NCI-H2081 (cell line): ENCODE results near the gene ZNF284.
A peak's percentile ranks its signal among the peaks of the same experiment; 100 is the strongest.

ENCODE experiments used
- DNase-seq, 2 experiments: peaks; one replicate each; lab custom pipeline; 2025; lab: John Stamatoyannopoulos, UW

Gene ZNF284

GRCh38 chr19:44071824-44072542 is at the start of gene ZNF284:
TSS of gene ZNF284 (plus strand) at chr19:44072159. CDS start at chr19:44076390, 4,231 bp downstream.
- DNase-seq, result peak; percentile 85 to 93

DNA sequence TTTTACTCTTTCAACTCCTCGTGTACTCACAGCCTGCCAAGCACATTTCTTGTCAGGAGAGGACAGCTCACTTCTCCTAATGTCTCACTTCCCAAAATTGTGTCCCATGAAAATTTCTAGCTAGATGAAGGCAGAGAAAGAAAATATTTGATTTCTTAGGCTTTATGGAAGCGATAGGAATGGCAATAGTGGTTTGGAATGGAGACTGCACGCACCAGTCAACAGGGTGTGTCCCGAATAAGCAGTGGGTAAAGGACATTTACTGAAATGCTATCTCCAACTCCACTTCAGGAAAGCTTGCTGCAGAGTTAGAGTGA is 47.1 kb upstream of the ZNF284 start:
- no peak for DNase-seq

- DNase-seq, result peak; percentile 73 to 82
These were observed 46.6 kb upstream of the ZNF284 start, which contains the start of gene ZNF222 for GRCh38 chr19:44025217-44025936. TSS of gene ZNF222 (plus strand) at chr19:44025379. CDS start at chr19:44025437, 58 bp downstream.

DNA sequence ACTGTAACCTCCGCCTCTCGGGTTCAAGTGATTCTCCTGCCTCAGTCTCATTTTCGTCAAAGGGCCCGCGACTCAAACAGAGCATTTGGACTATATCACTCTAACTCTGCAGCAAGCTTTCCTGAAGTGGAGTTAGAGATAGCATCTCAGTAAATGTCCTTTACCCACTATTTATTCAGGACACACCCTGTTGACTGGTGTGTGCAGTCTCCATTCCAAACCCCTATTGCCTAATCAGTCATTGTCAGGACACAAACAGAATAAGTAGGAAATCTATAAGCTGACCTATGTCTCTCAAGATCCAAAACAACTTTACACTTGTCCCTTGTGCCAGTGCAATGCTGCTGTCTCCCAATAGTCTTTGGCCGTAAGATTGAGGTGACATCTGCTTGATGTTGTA is 45.3 kb upstream of the ZNF284 start:
- DNase-seq, result no peak

DNA sequence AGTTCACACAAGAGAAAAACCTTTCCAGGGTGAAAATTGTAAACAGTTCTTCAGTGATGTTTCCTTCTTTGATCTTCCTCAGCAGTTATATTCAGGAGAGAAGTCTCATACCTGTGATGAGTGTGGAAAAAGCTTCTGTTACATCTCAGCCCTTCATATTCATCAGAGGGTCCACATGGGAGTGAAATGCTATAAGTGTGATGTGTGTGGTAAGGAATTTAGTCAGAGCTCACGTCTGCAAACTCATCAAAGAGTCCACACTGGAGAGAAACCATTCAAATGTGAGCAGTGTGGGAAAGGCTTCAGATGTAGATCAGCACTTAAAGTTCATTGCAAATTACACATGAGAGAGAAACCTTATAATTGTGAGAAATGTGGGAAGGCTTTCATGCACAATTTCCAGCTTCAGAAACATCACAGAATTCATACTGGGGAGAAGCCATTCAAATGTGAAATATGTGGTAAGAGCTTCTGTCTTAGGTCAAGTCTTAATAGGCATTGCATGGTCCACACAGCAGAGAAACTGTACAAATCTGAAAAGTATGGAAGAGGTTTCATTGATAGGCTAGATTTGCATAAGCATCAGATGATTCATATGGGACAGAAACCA is 39.9 kb upstream of the ZNF284 start:
- no peak for DNase-seq

GRCh38 chr19:44042147-44042546 is 29.8 kb upstream of the ZNF284 start:
- no peak for DNase-seq

DNA sequence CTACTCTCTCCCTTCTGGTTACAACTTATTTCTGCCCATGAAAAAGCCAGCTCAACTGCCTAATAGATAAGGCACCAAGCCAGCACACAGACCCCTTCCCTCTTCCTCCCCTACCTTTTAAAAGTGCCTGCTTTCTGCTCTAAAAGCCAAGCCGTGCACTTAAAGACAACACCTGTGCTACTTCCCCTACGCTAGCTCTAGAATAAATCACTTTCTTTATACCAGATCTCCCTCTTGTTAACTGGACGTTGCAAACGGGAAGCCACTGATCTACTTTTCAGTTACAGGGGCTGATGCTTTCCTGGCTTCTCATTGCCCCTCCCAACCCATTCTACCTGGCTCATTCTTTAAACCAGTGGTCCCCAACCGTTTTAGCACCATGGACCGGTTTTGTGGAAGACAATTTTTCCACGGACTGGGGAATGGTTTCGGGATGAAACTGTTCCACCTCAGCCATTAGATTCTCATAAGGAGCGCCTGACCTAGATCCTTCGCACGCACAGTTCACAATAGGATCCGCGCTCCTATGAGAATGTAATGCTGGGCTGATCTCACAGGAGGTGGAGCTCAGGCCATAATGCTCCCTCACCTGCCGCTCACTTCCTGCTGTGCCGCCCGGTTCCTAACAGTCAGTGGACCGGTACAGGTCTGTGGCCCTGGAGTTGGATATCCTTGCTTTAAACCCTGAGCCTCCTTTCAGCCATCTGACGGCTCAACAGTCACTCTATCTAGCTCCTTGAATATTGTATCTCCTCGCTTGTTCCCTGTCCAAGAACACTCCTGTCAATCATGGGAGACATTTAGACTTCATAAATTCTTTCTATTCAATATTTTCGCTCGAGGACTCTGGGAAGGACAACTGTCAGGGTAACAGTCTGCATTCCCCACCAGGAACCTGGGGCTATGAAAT is 21.0 kb upstream of the ZNF284 start:
- peak; percentile 56 to 86 for DNase-seq

- peak; percentile 91 to 98 for DNase-seq
These were observed 20.1 kb upstream of the ZNF284 start, which contains the start of gene ZNF223 for GRCh38 chr19:44051650-44052402. TSS of gene ZNF223 (plus strand) at chr19:44052036. CDS start at chr19:44055177, 3,141 bp downstream.

GRCh38 chr19:44055870-44056269 is 16.1 kb upstream of the ZNF284 start:
- DNase-seq, result no peak

DNA sequence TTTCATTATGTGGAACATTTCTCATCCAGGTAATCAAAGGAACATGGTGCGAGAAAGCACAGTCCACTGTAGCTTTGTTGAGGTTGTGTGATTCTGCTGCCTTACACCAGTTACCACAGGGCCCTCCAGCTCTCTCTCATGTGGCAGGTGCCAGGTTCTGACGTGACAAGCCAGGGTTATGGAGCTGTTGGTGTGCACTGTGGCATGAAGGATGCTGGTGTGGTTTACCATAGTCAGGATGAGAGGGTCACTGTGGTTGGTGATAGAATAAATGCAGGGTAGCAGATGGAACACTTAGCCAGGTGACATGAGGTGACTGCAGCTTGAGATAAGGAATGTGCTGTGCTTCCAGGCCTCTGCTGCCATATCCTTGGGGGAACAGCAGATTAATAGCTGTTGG is 12.7 kb upstream of the ZNF284 start:
- no peak for DNase-seq

DNA sequence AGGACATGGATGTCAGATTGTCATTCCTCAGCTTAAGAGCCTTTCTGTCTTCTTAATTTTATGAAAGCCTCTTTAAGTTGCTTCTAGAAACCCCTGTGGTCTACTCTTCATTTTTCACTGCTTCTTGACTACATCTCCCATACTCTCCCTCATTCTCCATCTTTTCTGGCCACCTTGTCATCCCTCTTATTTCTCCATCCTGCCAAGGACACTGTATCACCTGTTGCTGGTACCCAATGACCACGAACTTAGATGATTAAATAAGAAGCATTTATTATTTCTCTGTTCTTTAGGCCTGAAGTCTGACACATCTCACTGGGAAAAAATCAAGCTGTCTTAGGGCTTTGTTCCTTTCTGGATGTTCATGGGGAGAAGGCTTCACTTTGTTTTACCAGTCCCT is 10.9 kb upstream of the ZNF284 start:
- DNase-seq, result no peak

GRCh38 chr19:44066305-44066704 is 5.7 kb upstream of the ZNF284 start:
- DNase-seq, result no peak

DNA sequence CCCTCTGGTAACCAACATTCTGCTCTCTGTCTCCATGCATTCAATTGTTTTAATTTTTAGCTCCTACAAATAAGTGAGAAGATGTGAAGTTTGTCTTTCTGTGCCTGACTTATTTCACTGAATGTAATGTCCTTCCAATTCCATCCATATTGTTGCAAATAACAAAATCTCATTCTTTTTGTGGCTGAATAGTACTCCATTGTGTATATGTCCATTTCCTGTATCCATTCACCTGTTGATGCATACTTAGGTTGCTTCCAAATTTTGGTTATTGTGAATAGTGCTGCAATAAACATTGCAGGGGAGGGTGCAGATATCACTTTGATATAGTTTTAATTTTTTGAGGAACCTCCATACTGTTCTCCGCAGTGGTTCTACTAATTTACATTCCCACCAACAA is 2.5 kb upstream of the ZNF284 start:
- no peak for DNase-seq

DNA sequence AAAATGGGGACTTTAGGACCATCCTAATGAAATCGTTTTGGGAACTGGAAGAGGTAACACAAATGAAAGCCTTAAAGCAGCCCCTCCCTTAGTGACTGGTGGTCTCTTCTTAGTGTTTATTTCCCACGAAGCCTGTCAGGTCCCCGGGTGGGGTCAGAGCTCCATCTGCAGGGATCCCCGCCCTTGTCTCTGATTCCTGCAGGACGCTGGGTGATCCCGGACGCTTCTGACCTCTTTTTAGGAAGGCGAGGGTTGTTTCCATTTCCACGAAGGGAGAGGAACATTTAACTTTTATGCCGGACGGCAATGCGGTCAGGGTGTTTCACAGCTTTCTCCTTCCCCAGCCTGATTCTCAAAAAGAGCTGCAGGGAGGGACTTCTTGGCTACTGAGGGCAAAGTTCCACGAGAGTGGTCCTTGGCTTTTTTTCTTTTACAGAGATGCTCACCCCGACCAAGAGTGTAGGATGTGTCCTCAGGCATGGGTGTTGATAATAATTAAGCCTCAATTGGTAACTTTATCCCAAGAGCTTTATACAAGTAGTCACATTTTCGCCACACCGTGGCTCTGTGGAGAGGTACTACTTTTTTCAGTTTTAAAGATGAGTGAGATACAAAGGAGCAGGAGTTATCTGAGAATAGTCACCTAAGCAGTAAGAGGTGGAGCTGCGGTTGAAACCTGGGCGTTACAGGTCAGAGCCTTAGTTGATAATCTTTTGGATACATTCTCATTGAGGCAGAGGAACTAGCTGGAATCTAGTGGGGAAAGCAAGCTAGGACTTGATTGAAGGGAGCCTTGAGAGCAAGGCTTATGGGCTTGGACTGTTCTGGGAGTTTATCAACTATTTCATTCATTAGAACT is 813 bp downstream of the ZNF284 start:
- DNase-seq, result no peak

DNA sequence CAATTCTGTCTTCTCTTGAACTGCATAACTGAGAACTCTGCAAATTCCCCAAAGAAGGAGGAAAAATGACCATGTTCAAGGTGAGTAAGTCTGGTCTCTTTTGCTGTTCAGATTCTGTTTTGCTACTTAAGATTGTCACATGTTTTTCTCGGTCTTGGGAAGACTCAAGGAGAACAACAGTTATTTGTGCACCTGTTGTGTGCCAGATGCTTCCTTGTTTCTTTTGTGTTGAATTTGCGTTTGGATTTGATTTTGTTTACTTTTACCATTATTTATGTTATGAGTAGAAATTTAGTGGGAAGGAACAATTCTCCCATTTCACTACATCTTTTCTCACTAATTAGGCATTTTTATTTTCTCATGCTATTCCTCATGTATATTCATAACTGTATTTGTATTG is 4.4 kb downstream of the ZNF284 start:
- DNase-seq, result no peak

DNA sequence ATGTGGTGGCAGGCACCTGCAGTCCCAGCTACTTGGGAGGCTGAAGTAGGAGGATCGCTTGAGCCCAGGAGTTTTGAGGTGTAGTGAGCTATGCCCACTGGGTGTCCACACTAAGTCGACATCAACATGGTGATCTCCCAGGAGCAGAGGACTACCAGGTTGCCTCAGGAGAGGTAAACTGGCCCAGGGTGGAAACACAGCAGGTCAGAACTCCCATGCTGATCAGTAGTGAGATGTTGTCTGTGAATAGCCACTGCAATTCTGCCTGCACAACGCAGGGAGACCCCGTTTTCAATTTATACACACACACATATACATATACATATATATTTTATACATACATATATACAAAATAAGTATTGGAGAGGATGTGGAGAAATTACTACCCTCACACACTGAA is 20.1 kb downstream of the ZNF284 start:
- no peak for DNase-seq

DNA sequence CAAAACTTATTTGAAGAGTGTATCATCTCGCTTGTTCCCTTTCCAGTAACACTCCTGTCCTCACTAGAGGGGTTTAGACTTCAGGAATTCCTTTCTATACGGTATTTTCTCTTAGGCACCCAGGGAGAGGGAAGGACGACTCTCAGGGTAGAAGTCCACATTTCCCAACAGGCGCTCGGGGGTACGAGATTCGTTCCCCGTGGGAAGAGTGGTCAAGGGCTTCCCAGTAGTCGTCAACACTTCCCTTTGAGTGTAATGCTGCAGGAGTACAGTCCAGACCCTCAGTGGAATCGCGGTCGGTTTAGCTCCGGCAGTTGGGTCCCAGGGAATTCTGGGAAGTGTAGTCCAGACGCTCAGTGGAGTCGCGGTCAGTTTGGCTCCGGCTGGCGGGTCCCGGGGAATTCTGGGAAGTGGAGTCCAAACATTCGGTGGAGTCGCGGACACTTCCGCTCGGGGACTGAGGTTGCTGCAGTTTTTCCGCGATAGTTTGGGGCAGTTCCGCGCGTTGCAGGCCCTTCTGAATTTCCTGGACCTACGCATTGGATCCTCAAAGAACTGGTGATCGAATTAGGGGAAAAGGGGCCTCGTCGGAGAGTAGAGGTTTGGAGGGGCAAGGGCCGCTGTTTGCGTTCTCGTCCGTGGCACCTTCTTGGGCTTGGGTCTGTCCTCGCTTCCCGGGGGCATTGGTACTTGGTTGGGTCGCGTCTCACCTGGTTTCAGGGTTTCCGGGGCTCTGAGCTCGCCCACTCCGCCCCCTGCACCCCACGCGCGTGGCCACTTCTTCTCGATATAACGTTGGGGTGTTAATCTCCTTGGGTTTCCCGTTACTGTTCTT is 22.2 kb downstream of the ZNF284 start, which contains the start of gene ZNF224:
Gene ZNF224, plus strand, starts transcription at position 431 of the 835 bp plus-strand sequence. CDS start 3,513 bp downstream, outside the sequence.
- peak; percentile 91 to 93 for DNase-seq

DNA sequence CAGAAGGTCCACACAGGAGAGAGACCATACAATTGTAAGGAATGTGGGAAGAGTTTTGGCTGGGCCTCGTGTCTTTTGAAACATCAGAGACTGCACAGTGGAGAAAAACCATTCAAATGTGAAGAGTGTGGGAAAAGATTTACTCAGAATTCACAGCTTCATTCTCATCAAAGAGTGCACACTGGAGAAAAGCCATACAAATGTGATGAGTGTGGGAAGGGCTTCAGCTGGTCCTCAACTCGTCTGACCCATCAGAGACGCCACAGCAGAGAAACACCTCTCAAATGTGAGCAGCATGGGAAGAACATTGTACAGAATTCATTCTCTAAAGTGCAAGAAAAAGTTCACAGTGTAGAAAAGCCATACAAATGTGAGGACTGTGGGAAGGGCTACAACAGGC is 35.8 kb downstream of the ZNF284 start:
- no peak for DNase-seq

DNA sequence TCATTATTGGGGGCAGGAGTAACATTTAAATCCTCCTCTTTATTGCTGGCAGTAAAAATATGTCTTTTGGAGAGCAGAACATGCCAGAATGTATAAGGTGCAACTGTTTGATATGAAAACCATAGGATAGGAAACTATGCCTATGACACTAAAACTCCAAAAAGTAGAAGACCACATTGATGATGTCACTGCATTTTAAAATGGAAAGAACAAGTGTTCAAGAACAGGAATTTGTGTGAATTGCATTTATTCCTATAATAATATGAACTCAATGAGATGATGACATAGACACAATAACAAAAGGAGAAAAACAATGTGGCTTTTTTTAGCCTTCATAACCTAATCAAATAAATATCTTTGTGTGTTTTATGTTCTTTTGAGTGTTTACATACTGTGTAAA is 37.5 kb downstream of the ZNF284 start:
- DNase-seq, result no peak
